WTC11 (cell line): Measurements from ENCODE around the gene TMPRSS3. TPM values are rescaled to one million over a fixed set of nuclear protein-coding genes. Genes with fewer than 3 reads are reported as not detected.

ENCODE experiments used
- ATAC-seq: fragments of 200-7000 bp; cut with Tn5 transposase; 2 replicates; pipeline ENCODE4 v1.10.0; 2021; ENCODE audit warnings: mild to moderate bottlenecking, moderate library complexity
- CTCF ChIA-PET: fragments of 300-600 bp; sonication (Branson Sonifier 250); formaldehyde crosslinking; loops from one replicate; lab custom pipeline; 2021; ENCODE audit warnings: antibody characterized with exemption; lab: Charles Lee
- POLR2A ChIA-PET: fragments of 350-600 bp; sonication (Branson Sonifier 250); formaldehyde crosslinking; loops from one replicate; lab custom pipeline; 2021; ENCODE audit warnings: antibody characterized with exemption; lab: Charles Lee
- DNase-seq: peaks from one replicate; pipeline ENCODE4 v3.0.0; 2021; ENCODE audit warnings: low spot score
- H3K27ac Mint-ChIP-seq: 2 replicates; pipeline ENCODE4 v1.8.0; 2021; ENCODE audit warnings: mixed read lengths
- H3K27me3 Mint-ChIP-seq: 2 replicates; pipeline ENCODE4 v1.8.0; 2021; ENCODE audit warnings: low read depth, mild to moderate bottlenecking, moderate library complexity, mixed read lengths
- H3K36me3 Mint-ChIP-seq: 2 replicates; pipeline ENCODE4 v1.8.0; 2021; ENCODE audit warnings: mixed read lengths
- H3K4me1 Mint-ChIP-seq: 2 replicates; pipeline ENCODE4 v1.8.0; 2022; ENCODE audit warnings: mixed read lengths
- H3K4me3 Mint-ChIP-seq: 2 replicates; pipeline ENCODE4 v1.8.0; 2021; ENCODE audit warnings: mild to moderate bottlenecking, moderate library complexity, mixed read lengths
- H3K9me3 Mint-ChIP-seq: 2 replicates; pipeline ENCODE4 v1.8.0; 2021; ENCODE audit warnings: mixed read lengths
- AFF4 ChIP-seq: sonication (generic); formaldehyde crosslinking; IDR thresholded peaks from 2 replicates; pipeline ENCODE4 v1.8.1; 2023; ENCODE audit warnings: mild to moderate bottlenecking, missing genetic modification reagents, borderline replicate concordance
- AR ChIP-seq: fragments of 250-450 bp; sonication (Bioruptor Pico); IDR thresholded peaks from 2 replicates; pipeline ENCODE4 v1.9.0; 2021; ENCODE audit warnings: mild to moderate bottlenecking
- E2F4 ChIP-seq: sonication (generic); formaldehyde crosslinking; IDR thresholded peaks from 2 replicates; pipeline ENCODE4 v1.8.1; 2022; ENCODE audit warnings: low read depth, mild to moderate bottlenecking, moderate library complexity, missing genetic modification reagents, borderline replicate concordance
- FOXK1 ChIP-seq: sonication (generic); formaldehyde crosslinking; IDR thresholded peaks from 2 replicates; pipeline ENCODE4 v1.8.0; 2022; ENCODE audit warnings: mild to moderate bottlenecking, moderate library complexity, missing genetic modification reagents
- FOXP1 ChIP-seq: sonication (generic); formaldehyde crosslinking; IDR thresholded peaks from 2 replicates; pipeline ENCODE4 v1.8.0; 2022; ENCODE audit warnings: missing genetic modification reagents, mild to moderate bottlenecking, moderate library complexity, borderline replicate concordance
- GABPB1 ChIP-seq: sonication (generic); formaldehyde crosslinking; IDR thresholded peaks from 2 replicates; pipeline ENCODE4 v1.8.1; 2023; ENCODE audit warnings: mild to moderate bottlenecking, missing genetic modification reagents
- GRHL2 ChIP-seq: fragments of 250-450 bp; sonication (Bioruptor Pico); IDR thresholded peaks from 2 replicates; pipeline ENCODE4 v1.8.0; 2022; ENCODE audit warnings: mild to moderate bottlenecking, moderate library complexity; ENCODE audit not compliant: insufficient replicate concordance, severe bottlenecking
- GTF2I ChIP-seq: fragments of 250-450 bp; sonication (Bioruptor Pico); conservative IDR thresholded peaks from 2 replicates; pipeline ENCODE4 v1.4.0; 2021; ENCODE audit warnings: mild to moderate bottlenecking
- HMGA2 ChIP-seq: fragments of 250-450 bp; sonication (Bioruptor Pico); IDR thresholded peaks from 2 replicates; pipeline ENCODE4 v1.4.0; 2021; ENCODE audit warnings: mild to moderate bottlenecking, moderate library complexity
- IRF2 ChIP-seq: sonication (generic); formaldehyde crosslinking; IDR thresholded peaks from 2 replicates; pipeline ENCODE4 v1.8.0; 2022; ENCODE audit warnings: low read depth, missing genetic modification reagents, borderline replicate concordance
- JAZF1 ChIP-seq: fragments of 250-450 bp; sonication (Bioruptor Pico); IDR thresholded peaks from 2 replicates; pipeline ENCODE4 v1.9.0; 2021; ENCODE audit warnings: moderate library complexity, mild to moderate bottlenecking, inconsistent platforms
- KAT7 ChIP-seq: sonication (generic); formaldehyde crosslinking; IDR thresholded peaks from 2 replicates; pipeline ENCODE4 v1.8.1; 2023; ENCODE audit warnings: missing genetic modification reagents, mild to moderate bottlenecking, borderline replicate concordance
- NFYB ChIP-seq: sonication (generic); formaldehyde crosslinking; conservative IDR thresholded peaks from 2 replicates; pipeline ENCODE4 v1.8.0; 2022; ENCODE audit warnings: low read depth, missing genetic modification reagents
- NR1H2 ChIP-seq: sonication (generic); formaldehyde crosslinking; IDR thresholded peaks from 2 replicates; pipeline ENCODE4 v1.9.0; 2021; ENCODE audit warnings: mild to moderate bottlenecking, moderate library complexity, missing genetic modification reagents
- NR3C1 ChIP-seq: sonication (generic); formaldehyde crosslinking; conservative IDR thresholded peaks from 2 replicates; pipeline ENCODE4 v1.8.1; 2023; ENCODE audit warnings: low read depth, mild to moderate bottlenecking, missing genetic modification reagents
- SMAD3 ChIP-seq: sonication (generic); formaldehyde crosslinking; IDR thresholded peaks from 2 replicates; pipeline ENCODE4 v1.8.0; 2022; ENCODE audit warnings: missing genetic modification reagents, mild to moderate bottlenecking, borderline replicate concordance
- SOX15 ChIP-seq: fragments of 250-450 bp; sonication (Bioruptor Pico); IDR thresholded peaks from 2 replicates; pipeline ENCODE4 v1.9.0; 2021; ENCODE audit warnings: mild to moderate bottlenecking
- ZBTB43 ChIP-seq: sonication (generic); formaldehyde crosslinking; IDR thresholded peaks from 2 replicates; pipeline ENCODE4 v1.8.1; 2023; ENCODE audit warnings: mild to moderate bottlenecking, missing genetic modification reagents
- ZNF396 ChIP-seq: fragments of 250-450 bp; sonication (Bioruptor Pico); IDR thresholded peaks from 2 replicates; pipeline ENCODE4 v1.8.0; 2021; ENCODE audit warnings: mild to moderate bottlenecking, moderate library complexity, borderline replicate concordance
- ZNF512 ChIP-seq: sonication (generic); formaldehyde crosslinking; IDR thresholded peaks from 2 replicates; pipeline ENCODE4 v1.8.1; 2022; ENCODE audit warnings: missing genetic modification reagents, borderline replicate concordance
- ZNF671 ChIP-seq: fragments of 250-450 bp; sonication (Bioruptor Pico); IDR thresholded peaks from 2 replicates; pipeline ENCODE4 v1.8.0; 2021; ENCODE audit warnings: mild to moderate bottlenecking
- total RNA-seq: library from RNA; stranded (reverse); gene quantifications from 3 replicates; pipeline ENCODE4 v1.2.3, GENCODE V29; 2021
- TF ChIP-seq, protein P1 (sequence below): sonication (generic); formaldehyde crosslinking; IDR thresholded peaks from 2 replicates; pipeline ENCODE4 v1.8.1; 2023; ENCODE audit warnings: mild to moderate bottlenecking, missing genetic modification reagents
- TF ChIP-seq, protein P2 (sequence below): sonication (generic); formaldehyde crosslinking; IDR thresholded peaks from 2 replicates; pipeline ENCODE4 v1.8.1; 2023; ENCODE audit warnings: mild to moderate bottlenecking, missing genetic modification reagents, moderate library complexity

Gene TMPRSS3
- total RNA-seq, 1 experiment from 2014 or later, result 0.39 TPM

DNA sequence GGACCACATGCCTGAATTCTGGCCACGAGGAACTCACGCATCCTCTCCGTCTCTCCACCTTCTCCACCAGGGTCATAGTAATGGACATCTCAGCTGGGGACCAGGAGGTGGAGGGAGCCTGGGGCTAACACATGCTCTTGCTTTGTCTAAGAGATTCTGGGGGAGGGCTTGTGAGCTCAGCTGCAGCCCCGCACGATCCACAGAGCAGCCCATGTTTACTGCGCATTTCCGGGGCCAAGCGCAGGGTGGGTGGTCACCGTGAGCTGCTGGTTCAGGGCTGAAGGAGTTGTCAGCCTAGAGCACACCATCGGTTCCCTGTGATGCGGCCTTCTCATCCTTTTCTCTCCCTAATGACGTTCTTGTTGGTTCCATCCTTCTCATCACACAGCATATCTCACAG, 37.6 kb downstream of the TMPRSS3 start:
- Mint-ChIP-seq H3K27me3 (no peaks in the 10 kb centered on the region; the same call in 1 of the 2 replicates), H3K4me1 (no peaks in the 10 kb centered on the region), H3K27ac (no peak overlapping the region), H3K36me3 (peaks cover 12% of the 10 kb centered on the region), H3K4me3 (no peak overlapping the region), H3K9me3 (peaks cover 41% of the 10 kb centered on the region)
- DNase-seq (no peak), ATAC-seq (no peak)
- TF ChIP-seq, protein P1, sequence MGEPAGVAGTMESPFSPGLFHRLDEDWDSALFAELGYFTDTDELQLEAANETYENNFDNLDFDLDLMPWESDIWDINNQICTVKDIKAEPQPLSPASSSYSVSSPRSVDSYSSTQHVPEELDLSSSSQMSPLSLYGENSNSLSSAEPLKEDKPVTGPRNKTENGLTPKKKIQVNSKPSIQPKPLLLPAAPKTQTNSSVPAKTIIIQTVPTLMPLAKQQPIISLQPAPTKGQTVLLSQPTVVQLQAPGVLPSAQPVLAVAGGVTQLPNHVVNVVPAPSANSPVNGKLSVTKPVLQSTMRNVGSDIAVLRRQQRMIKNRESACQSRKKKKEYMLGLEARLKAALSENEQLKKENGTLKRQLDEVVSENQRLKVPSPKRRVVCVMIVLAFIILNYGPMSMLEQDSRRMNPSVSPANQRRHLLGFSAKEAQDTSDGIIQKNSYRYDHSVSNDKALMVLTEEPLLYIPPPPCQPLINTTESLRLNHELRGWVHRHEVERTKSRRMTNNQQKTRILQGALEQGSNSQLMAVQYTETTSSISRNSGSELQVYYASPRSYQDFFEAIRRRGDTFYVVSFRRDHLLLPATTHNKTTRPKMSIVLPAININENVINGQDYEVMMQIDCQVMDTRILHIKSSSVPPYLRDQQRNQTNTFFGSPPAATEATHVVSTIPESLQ (CRISPR knock-in tag), result no peak
- TF ChIP-seq KAT7 (CRISPR knock-in tag) (no peak), GRHL2 (CRISPR knock-in tag) (no peak), AR (CRISPR knock-in tag) (no peak), JAZF1 (CRISPR knock-in tag) (no peak), SOX15 (no peak), FOXK1 (CRISPR knock-in tag) (no peak), HMGA2 (CRISPR knock-in tag) (no peak), E2F4 (no peak), ZNF396 (CRISPR knock-in tag) (no peak), ZNF671 (CRISPR knock-in tag) (no peak), NFYB (no peak), SMAD3 (CRISPR knock-in tag) (no peak), IRF2 (no peak), NR3C1 (no peak), FOXP1 (no peak)
- TF ChIP-seq, protein P2, sequence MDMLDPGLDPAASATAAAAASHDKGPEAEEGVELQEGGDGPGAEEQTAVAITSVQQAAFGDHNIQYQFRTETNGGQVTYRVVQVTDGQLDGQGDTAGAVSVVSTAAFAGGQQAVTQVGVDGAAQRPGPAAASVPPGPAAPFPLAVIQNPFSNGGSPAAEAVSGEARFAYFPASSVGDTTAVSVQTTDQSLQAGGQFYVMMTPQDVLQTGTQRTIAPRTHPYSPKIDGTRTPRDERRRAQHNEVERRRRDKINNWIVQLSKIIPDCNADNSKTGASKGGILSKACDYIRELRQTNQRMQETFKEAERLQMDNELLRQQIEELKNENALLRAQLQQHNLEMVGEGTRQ (CRISPR knock-in tag), result no peak
- POLR2A ChIA-PET, result no interaction called here
- CTCF ChIA-PET, result interaction anchor here (1.0 to 2.0 kb wide), 3 partner anchors 20 to 49 kb away, joined by 4 read pairs; no protein-coding TSS in a partner anchor

GRCh38 chr21:42357307-42357706, 38.5 kb downstream of the TMPRSS3 start:
- Mint-ChIP-seq H3K4me3 (no peak overlapping the region), H3K27ac (no peak overlapping the region), H3K9me3 (peaks cover 41% of the 10 kb centered on the region), H3K27me3 (no peaks in the 10 kb centered on the region; the same call in 1 of the 2 replicates), H3K36me3 (peaks cover 12% of the 10 kb centered on the region), H3K4me1 (no peaks in the 10 kb centered on the region)
- ChIA-PET POLR2A (no interaction called here), CTCF (interaction anchor here (1.0 to 2.0 kb wide), 3 partner anchors 19 to 48 kb away, joined by 4 read pairs; no protein-coding TSS in a partner anchor)
- no peak for ATAC-seq
- DNase-seq, result no peak
- no peak for TF ChIP-seq AFF4 (CRISPR knock-in tag)
- no peak for TF ChIP-seq IRF2
- no peak for TF ChIP-seq GABPB1
- no peak for TF ChIP-seq NR1H2 (CRISPR knock-in tag)
- TF ChIP-seq ZBTB43 (CRISPR knock-in tag), result no peak
- TF ChIP-seq ZNF512 (CRISPR knock-in tag), result no peak
- no peak for TF ChIP-seq GTF2I
- TF ChIP-seq HMGA2 (CRISPR knock-in tag), result no peak
